A673 (cell line): ENCODE measurements around the gene GIGYF2.

Experiments
- CTCF ChIP-seq: fragments of 300-800, 200-600 bp; sonication (generic); conservative IDR thresholded peaks from 2 replicates; pipeline ENCODE4 v1.5.1; 2017; ENCODE audit warnings: low read depth, mild to moderate bottlenecking, antibody characterized with exemption, low read length, moderate library complexity, mixed read lengths
- EZH2 ChIP-seq: fragments of 200-600 bp; sonication (generic); IDR thresholded peaks from 2 replicates; pipeline ENCODE4 v1.6.1; 2017; ENCODE audit warnings: borderline replicate concordance, low read depth, mild to moderate bottlenecking, mixed read lengths, antibody characterized with exemption, low read length; ENCODE audit not compliant: poor library complexity, severe bottlenecking

- no peak for TF ChIP-seq CTCF
- TF ChIP-seq EZH2 = no peak
Observed at GRCh38 chr2:232894251-232894650, 197.1 kb downstream of the GIGYF2 start.
